ENCODE data around the gene ESM1.

DNA sequence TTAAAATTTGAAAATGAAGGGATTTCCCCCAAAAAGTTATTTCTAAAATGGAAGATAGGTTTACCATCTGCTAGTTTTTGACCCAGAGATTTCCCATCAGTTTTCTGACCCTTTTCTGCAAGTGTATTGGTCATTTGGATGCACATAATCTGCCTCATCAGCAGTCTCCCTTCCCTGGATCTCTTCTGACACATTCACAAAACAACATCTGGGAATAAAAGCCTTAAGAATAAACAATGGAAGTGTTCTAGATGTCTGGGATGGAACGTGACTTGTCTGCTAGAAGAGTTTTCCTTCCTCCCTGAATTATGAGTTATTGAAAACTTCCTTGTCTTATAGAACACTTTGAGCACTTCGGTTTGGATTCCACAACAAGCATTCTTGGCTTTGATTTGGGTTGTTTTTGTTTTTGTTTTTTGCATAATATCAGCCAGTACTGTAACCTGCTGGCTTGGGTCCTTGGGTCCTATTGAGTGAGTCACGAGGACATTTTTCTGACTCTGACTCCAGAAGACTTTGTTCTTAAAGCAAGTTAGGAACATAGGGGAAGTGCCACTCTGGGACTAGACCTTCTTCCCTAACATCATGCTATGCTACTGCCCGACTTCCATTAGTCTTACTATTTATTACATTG, 18.2 kb upstream of the ESM1 start:
- TF ChIP-seq, protein P1, sequence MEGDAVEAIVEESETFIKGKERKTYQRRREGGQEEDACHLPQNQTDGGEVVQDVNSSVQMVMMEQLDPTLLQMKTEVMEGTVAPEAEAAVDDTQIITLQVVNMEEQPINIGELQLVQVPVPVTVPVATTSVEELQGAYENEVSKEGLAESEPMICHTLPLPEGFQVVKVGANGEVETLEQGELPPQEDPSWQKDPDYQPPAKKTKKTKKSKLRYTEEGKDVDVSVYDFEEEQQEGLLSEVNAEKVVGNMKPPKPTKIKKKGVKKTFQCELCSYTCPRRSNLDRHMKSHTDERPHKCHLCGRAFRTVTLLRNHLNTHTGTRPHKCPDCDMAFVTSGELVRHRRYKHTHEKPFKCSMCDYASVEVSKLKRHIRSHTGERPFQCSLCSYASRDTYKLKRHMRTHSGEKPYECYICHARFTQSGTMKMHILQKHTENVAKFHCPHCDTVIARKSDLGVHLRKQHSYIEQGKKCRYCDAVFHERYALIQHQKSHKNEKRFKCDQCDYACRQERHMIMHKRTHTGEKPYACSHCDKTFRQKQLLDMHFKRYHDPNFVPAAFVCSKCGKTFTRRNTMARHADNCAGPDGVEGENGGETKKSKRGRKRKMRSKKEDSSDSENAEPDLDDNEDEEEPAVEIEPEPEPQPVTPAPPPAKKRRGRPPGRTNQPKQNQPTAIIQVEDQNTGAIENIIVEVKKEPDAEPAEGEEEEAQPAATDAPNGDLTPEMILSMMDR (conservative IDR thresholded peaks at IDR 0.05; ENCODE audit: low read length), result no peak
- no peak for TF ChIP-seq EZH2phosphoT487 (IDR thresholded peaks at IDR 0.05; ENCODE audit: borderline replicate concordance)

Data from Loucy (cell line).